Globus pallidus (tissue), 1 donor: ENCODE measurements around the gene C4orf54.

Experiments used
- DNase-seq: peaks from one replicate; pipeline ENCODE4 v3.0.0-alpha.2; 2015; ENCODE audit warnings: low spot score

C4orf54 gene

GRCh38 chr4:99617374-99617773 lies 40.3 kb downstream of the C4orf54 start:
- DNase-seq: no peak

- no peak for DNase-seq
Observed at GRCh38 chr4:99615170-99615820, 42.3 kb downstream of the C4orf54 start.

GRCh38 chr4:99614491-99614890 lies 43.1 kb downstream of the C4orf54 start:
- DNase-seq: no peak

GRCh38 chr4:99612704-99613103 lies 44.9 kb downstream of the C4orf54 start:
- no peak for DNase-seq

GRCh38 chr4:99612281-99612680 lies 45.3 kb downstream of the C4orf54 start:
- DNase-seq: no peak

- no peak for DNase-seq
Observed at GRCh38 chr4:99610605-99611175, 46.9 kb downstream of the C4orf54 start.

- DNase-seq: no peak
Observed at GRCh38 chr4:99608417-99608816, 49.2 kb downstream of the C4orf54 start.
